HUES48 (cell line): ENCODE results near the gene ELP4.

Experiments
- H3K27ac ChIP-seq: one replicate; pipeline ENCODE4 v1.7.0; 2013; ENCODE audit warnings: low read depth, low read length, inconsistent platforms
- H3K27me3 ChIP-seq: 2 replicates; pipeline ENCODE4 v1.6.1; 2013; ENCODE audit warnings: mild to moderate bottlenecking, low read length; ENCODE audit not compliant: control insufficient read depth, insufficient read depth
- H3K36me3 ChIP-seq: 2 replicates; pipeline ENCODE4 v1.6.1; 2013; ENCODE audit warnings: low read length; ENCODE audit not compliant: control insufficient read depth, insufficient read depth
- H3K4me1 ChIP-seq: 2 replicates; pipeline ENCODE4 v1.6.1; 2013; ENCODE audit warnings: mild to moderate bottlenecking, low read length; ENCODE audit not compliant: control insufficient read depth, insufficient read depth
- H3K4me3 ChIP-seq: 2 replicates; pipeline ENCODE4 v1.5.1; 2013; ENCODE audit warnings: mild to moderate bottlenecking, low read depth, low read length
- H3K9ac ChIP-seq: 2 replicates; pipeline ENCODE4 v1.6.1; 2013; ENCODE audit warnings: mild to moderate bottlenecking, low read depth, low read length, moderate library complexity
- H3K9me3 ChIP-seq: 2 replicates; pipeline ENCODE4 v1.6.1; 2013; ENCODE audit warnings: low read length; ENCODE audit not compliant: control insufficient read depth, insufficient read depth

ELP4 gene

GRCh38 chr11:31643857-31644256 is 134.3 kb downstream of the ELP4 start:
- Histone ChIP-seq H3K27me3 (no peaks in the 10 kb centered on the region), H3K4me1 (peaks cover 4% of the 10 kb centered on the region; the same call in 1 of the 2 replicates), H3K36me3 (no peaks in the 10 kb centered on the region), H3K9me3 (no peaks in the 10 kb centered on the region), H3K9ac (no peak overlapping the region), H3K4me3 (no peak overlapping the region), H3K27ac (no peak overlapping the region)

- H3K27ac ChIP-seq = no peak overlapping the region
- H3K9me3 ChIP-seq = no peaks in the 10 kb centered on the region
- no peak overlapping the region for H3K4me3 ChIP-seq
These were observed 136.2 kb downstream of the ELP4 start for GRCh38 chr11:31645747-31646146.

GRCh38 chr11:31646216-31646615 is 136.6 kb downstream of the ELP4 start:
- Histone ChIP-seq H3K9ac (no peak overlapping the region), H3K4me3 (no peak overlapping the region), H3K4me1 (peaks cover 22% of the 10 kb centered on the region), H3K36me3 (no peaks in the 10 kb centered on the region), H3K27me3 (no peaks in the 10 kb centered on the region), H3K27ac (no peak overlapping the region), H3K9me3 (no peaks in the 10 kb centered on the region)

More at GRCh38 chr11:31645747-31646146, 136.2 kb downstream of the ELP4 start:
- H3K27me3 ChIP-seq = no peaks in the 10 kb centered on the region
- H3K9ac ChIP-seq = no peak overlapping the region
- H3K4me1 ChIP-seq = peaks cover 17% of the 10 kb centered on the region
- no peaks in the 10 kb centered on the region for H3K36me3 ChIP-seq

GRCh38 chr11:31649129-31649966 is 139.8 kb downstream of the ELP4 start:
- Histone ChIP-seq H3K9me3 (no peaks in the 10 kb centered on the region), H3K9ac (no peak overlapping the region), H3K36me3 (no peaks in the 10 kb centered on the region), H3K27ac (no peak overlapping the region), H3K4me1 (peaks cover 26% of the 10 kb centered on the region), H3K27me3 (no peaks in the 10 kb centered on the region), H3K4me3 (no peak overlapping the region)

- no peaks in the 10 kb centered on the region for H3K9me3 ChIP-seq
- no peak overlapping the region for H3K4me3 ChIP-seq
- H3K36me3 ChIP-seq = no peaks in the 10 kb centered on the region
- no peak overlapping the region for H3K27ac ChIP-seq
- no peaks in the 10 kb centered on the region for H3K27me3 ChIP-seq
- peaks cover 26% of the 10 kb centered on the region for H3K4me1 ChIP-seq
- no peak overlapping the region for H3K9ac ChIP-seq
These were observed 141.6 kb downstream of the ELP4 start for GRCh38 chr11:31651208-31651607.

GRCh38 chr11:31651822-31652221 is 142.3 kb downstream of the ELP4 start:
- no peaks in the 10 kb centered on the region for H3K9me3 ChIP-seq
- H3K4me1 ChIP-seq = peaks cover 26% of the 10 kb centered on the region
- no peak overlapping the region for H3K9ac ChIP-seq
- no peaks in the 10 kb centered on the region for H3K36me3 ChIP-seq
- H3K27me3 ChIP-seq = no peaks in the 10 kb centered on the region
- H3K27ac ChIP-seq = no peak overlapping the region
- H3K4me3 ChIP-seq = no peak overlapping the region

GRCh38 chr11:31652528-31652927 is 143.0 kb downstream of the ELP4 start:
- H3K36me3 ChIP-seq = no peaks in the 10 kb centered on the region
- H3K27me3 ChIP-seq = no peaks in the 10 kb centered on the region
- no peak overlapping the region for H3K9ac ChIP-seq
- no peak overlapping the region for H3K4me3 ChIP-seq
- H3K4me1 ChIP-seq = peaks cover 26% of the 10 kb centered on the region
- no peak overlapping the region for H3K27ac ChIP-seq
- no peaks in the 10 kb centered on the region for H3K9me3 ChIP-seq

- Histone ChIP-seq H3K9me3 (no peaks in the 10 kb centered on the region), H3K4me3 (no peak overlapping the region), H3K4me1 (peaks cover 11% of the 10 kb centered on the region), H3K27ac (no peak overlapping the region), H3K36me3 (no peaks in the 10 kb centered on the region), H3K27me3 (no peaks in the 10 kb centered on the region), H3K9ac (no peak overlapping the region)
These were observed 145.9 kb downstream of the ELP4 start for GRCh38 chr11:31655483-31655882.

- H3K27ac ChIP-seq = no peak overlapping the region
- no peak overlapping the region for H3K4me3 ChIP-seq
- H3K27me3 ChIP-seq = no peaks in the 10 kb centered on the region
- H3K4me1 ChIP-seq = peaks cover 6% of the 10 kb centered on the region
- no peaks in the 10 kb centered on the region for H3K36me3 ChIP-seq
- no peak overlapping the region for H3K9ac ChIP-seq
- no peaks in the 10 kb centered on the region for H3K9me3 ChIP-seq
These were observed 146.5 kb downstream of the ELP4 start for GRCh38 chr11:31656051-31656450.

GRCh38 chr11:31657091-31657490 is 147.5 kb downstream of the ELP4 start:
- H3K27me3 ChIP-seq = no peaks in the 10 kb centered on the region
- no peak overlapping the region for H3K4me3 ChIP-seq
- no peaks in the 10 kb centered on the region for H3K36me3 ChIP-seq
- H3K9ac ChIP-seq = no peak overlapping the region
- H3K27ac ChIP-seq = no peak overlapping the region
- no peaks in the 10 kb centered on the region for H3K9me3 ChIP-seq
- no peaks in the 10 kb centered on the region for H3K4me1 ChIP-seq

GRCh38 chr11:31664129-31664528 is 154.6 kb downstream of the ELP4 start:
- Histone ChIP-seq H3K36me3 (no peaks in the 10 kb centered on the region), H3K27me3 (no peaks in the 10 kb centered on the region), H3K4me3 (no peak overlapping the region), H3K9ac (no peak overlapping the region), H3K4me1 (peaks cover 13% of the 10 kb centered on the region), H3K9me3 (no peaks in the 10 kb centered on the region), H3K27ac (no peak overlapping the region)
